Glomerular endothelial cell (primary cell): ENCODE results near the gene ADAT1. TPM values are rescaled to one million over a fixed set of nuclear protein-coding genes. Genes with fewer than 3 reads are reported as not detected.

Experiments used
- DNase-seq: peaks from one replicate; pipeline ENCODE4 v3.0.0-alpha.2; 2011; ENCODE audit warnings: low read depth, low spot score; ENCODE audit errors: extremely low read depth
- total RNA-seq: library from RNA; depleted of rRNA; stranded (reverse); fragments of >200 nt; gene quantifications from 2 replicates; pipeline ENCODE4 v1.2.3, GENCODE V29; 2015

The ADAT1 gene, protein sequence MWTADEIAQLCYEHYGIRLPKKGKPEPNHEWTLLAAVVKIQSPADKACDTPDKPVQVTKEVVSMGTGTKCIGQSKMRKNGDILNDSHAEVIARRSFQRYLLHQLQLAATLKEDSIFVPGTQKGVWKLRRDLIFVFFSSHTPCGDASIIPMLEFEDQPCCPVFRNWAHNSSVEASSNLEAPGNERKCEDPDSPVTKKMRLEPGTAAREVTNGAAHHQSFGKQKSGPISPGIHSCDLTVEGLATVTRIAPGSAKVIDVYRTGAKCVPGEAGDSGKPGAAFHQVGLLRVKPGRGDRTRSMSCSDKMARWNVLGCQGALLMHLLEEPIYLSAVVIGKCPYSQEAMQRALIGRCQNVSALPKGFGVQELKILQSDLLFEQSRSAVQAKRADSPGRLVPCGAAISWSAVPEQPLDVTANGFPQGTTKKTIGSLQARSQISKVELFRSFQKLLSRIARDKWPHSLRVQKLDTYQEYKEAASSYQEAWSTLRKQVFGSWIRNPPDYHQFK
- total RNA-seq = 42.5 and 120 TPM in 2 replicates

DNA sequence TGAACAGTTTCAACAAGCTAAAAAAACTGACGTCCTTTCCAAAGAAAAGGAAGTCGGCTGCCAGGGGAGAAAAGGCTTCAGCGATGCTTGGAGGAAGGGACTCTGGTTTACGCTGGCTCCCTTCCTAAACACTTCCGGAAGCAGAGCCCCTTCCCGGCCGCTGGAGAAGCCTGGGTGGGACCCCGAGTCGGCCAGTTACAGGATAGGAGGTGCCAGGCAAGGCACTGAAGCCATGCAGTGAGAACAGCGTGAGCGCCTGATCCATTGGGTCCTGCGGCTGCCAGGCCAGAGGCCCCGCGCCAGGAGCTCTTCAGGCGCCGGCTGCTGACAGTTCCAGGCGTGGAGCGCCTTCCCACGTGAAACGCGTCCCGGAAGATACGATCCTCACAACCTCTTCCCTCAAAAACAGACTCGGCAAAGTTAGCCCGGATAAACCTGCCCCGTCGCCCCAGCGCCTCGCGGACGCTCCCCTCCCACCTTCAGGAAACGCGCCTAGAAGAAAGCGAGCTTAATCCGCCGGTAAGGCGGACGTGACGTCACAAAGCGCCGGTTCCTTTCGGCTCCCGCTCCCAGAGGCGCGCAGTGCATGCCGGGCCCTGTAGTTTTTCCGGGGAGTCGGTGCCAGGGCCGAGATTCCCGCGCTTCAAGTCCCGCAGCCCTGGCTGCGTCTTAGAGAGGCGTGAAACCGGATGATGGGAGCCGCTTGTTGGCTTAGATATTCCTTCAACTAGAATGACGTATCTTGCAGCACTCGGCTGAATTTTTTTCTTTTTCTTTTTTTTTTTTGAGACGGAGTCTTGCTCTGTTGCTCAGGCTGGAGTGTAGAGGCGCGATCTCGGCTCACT is at the start of gene ADAT1:
Gene ADAT1, minus strand, starts transcription at position 521 of the 845 bp plus-strand sequence. CDS start 2,482 bp downstream, outside the sequence.
- DNase-seq = peak; percentile 90

DNA sequence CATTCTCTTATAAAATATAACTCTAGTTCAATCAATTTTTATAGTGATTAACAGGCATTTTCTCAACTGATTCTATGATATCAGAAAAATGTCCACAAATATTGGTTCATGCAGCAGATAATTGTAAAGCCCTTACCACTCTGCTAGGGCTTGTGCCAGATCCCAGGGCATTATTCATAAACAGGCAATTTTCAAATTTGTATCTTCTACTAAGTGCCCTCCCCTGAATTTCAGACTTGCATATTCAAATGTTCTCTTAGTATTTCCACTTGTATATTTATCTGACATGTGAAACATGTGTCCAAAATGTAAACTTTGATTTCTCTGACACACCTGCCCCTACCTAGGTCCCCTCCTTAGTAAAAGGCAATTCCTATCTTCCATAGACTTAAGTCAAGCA is 44.4 kb upstream of the ADAT1 start:
- no peak for DNase-seq

DNA sequence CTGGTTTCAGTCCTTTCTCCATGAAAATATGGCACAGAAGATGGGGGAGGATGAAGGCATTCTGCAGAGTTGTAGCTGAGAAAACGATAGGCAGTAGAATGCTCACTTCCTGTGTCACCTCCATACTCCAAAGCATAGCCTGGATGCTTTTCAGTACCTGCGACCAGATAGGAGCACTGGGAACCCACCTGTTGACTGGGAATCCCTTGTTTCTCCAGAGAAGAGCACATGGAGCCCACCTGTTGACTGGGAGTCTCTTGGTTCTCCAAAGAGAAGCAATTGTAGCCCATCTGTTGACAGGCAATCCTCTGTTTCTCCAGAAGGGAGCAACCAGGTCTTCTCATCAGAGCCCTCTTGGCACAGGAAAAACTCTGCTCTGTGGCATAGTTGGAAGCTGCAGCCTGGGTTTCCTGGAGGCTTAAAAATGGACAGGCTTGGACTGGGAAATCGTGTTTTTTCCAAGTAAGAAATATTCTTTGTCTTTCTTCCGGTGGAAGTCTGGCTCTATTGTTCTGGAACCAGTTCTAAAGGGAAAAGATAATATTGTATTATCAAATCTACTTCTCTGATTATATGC is 37.7 kb upstream of the ADAT1 start:
- no peak for DNase-seq

DNA sequence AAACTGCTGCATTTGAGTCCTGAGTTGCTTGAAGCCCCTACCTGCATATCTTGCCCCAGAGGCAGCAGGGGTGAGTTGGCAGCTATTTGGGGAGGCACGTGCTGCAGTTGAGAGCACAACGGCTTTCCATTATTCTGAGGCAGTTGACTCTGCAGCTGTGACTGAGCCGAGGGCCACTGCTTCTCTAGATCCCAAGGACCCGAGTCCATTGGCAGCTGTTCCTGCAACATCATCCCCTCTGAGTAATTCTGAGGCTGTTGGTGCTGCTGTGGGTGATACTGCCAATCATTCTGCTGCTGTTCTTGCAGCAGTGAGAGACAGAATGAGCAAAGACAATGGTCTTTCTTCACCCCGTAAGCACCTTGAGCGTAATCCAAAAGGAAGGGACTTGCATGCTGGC is 37.2 kb upstream of the ADAT1 start:
- no peak for DNase-seq

- DNase-seq = no peak
Measured at GRCh38 chr16:75658175-75658574, 35.1 kb upstream of the ADAT1 start.

GRCh38 chr16:75653922-75654321 is 30.8 kb upstream of the ADAT1 start:
- no peak for DNase-seq

DNA sequence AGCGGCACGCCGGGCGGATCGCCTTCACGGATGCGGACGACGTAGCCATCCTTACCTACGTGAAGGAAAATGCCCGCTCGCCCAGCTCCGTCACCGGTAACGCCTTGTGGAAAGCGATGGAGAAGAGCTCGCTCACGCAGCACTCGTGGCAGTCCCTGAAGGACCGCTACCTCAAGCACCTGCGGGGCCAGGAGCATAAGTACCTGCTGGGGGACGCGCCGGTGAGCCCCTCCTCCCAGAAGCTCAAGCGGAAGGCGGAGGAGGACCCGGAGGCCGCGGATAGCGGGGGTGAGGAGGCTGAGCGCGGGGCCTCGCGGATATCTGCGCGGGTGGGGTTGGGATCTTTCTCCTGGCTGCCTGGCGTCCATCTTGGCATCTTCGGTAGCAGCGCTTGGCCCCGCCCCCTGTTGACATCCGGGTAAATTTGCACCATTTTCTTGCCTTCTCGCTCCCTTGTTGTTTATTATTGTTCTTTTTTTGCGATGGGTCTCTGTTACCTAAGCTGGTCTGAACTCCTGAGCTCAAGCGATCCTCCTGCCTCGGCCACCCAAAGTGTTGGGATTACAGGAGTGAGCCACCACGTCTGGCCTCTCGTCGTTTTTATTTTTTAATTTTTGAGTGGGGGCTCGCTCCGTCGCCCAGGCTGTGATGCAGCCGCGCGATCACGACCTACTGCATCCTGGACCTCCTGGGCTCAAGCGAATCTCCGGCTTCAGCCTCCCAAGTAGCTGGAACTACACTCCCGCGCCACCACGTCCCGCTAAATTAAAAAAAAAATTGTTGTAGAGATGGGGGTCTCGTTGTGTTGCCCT is 25.4 kb upstream of the ADAT1 start:
- DNase-seq = no peak

GRCh38 chr16:75647492-75648264 is 24.6 kb upstream of the ADAT1 start, which contains the start of the genes KARS1 and TERF2IP:
Gene KARS1 (minus strand): TSS chr16:75647665. CDS start chr16:75647639, 26 bp downstream.
Gene TERF2IP (plus strand): TSS chr16:75647773. CDS start chr16:75647883, 110 bp downstream.
- no peak for DNase-seq

- DNase-seq = no peak
Measured at GRCh38 chr16:75647112-75647491, 24.0 kb upstream of the ADAT1 start.

- DNase-seq = no peak
Measured at GRCh38 chr16:75644240-75645012, 21.3 kb upstream of the ADAT1 start.

GRCh38 chr16:75640598-75640997 is 17.5 kb upstream of the ADAT1 start:
- no peak for DNase-seq

GRCh38 chr16:75635036-75635435 is 12.0 kb upstream of the ADAT1 start:
- DNase-seq = no peak

GRCh38 chr16:75632857-75633256 is 9.8 kb upstream of the ADAT1 start:
- DNase-seq = no peak

GRCh38 chr16:75630052-75630451 is 7.0 kb upstream of the ADAT1 start:
- DNase-seq = no peak

- DNase-seq = no peak
Measured at GRCh38 chr16:75629132-75629531, 6.1 kb upstream of the ADAT1 start.

DNA sequence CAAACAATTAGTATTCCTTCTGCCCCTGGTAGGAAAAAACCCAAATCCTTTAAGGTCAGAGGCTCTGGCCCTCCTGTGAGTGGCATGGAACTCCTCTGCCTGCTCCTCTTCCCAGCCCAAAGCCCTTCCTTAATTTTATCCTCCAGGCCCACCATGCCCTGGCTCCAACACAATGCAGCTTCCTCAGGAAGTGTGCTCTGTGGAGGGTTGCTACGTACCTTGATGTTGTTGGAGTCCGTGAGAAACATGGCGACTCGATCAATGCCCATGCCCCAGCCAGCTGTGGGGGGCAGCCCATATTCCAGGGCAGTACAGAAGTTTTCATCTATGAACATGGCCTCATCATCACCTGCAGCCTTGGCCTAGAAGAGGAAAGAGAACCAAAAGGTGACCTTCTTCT is 5.3 kb upstream of the ADAT1 start:
- no peak for DNase-seq

GRCh38 chr16:75627851-75628250 is 4.8 kb upstream of the ADAT1 start:
- DNase-seq = no peak

DNA sequence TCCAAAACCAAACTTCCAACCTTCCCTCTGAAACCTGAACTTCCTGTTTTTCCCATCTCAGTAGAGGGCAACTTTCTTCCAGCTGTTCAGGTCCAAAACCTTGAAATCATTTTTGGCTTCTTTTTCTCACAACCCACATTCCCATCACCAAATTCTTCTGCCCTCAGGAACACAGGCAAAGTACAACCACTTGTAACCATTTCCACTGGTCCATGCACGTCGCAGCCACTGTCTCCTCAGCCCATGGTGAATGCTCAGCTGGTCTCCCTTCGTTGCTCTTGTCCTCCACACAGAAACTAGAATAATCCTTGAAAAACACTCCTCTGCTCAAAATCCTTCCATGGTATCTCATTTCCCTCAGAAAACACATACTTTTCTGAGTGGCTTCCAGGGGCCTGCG is 3.7 kb upstream of the ADAT1 start:
- DNase-seq = no peak

GRCh38 chr16:75624921-75625334 is 1.8 kb upstream of the ADAT1 start:
- DNase-seq = no peak
